ENCODE measurements around the gene OR2J2.
"Not testable (repeated sequence)": the region's sequence is repeated elsewhere in the genome, so short reads cannot be mapped to it uniquely, and the experiment has no call there.

OR2J2 gene

GRCh38 chr6:29170607-29171006, at the start of gene OR2J2:
OR2J2 (plus strand) TSS chr6:29170907; CDS start chr6:29173636, 2,729 bp downstream.
- not testable (repeated sequence) for DNase-seq (ENCODE audit: low read depth in 2 of 2)

GRCh38 chr6:29129326-29130012, 41.2 kb upstream of the OR2J2 start:
- DNase-seq (ENCODE audit: low read depth in 2 of 2): no peak

GRCh38 chr6:29130644-29131043, 40.1 kb upstream of the OR2J2 start:
- no peak for DNase-seq (ENCODE audit: low read depth in 2 of 2)

GRCh38 chr6:29131691-29132090, 39.0 kb upstream of the OR2J2 start:
- no peak for DNase-seq (ENCODE audit: low read depth in 2 of 2)

- no peak for DNase-seq (ENCODE audit: low read depth in 2 of 2)
Measured at GRCh38 chr6:29137724-29138123, 33.0 kb upstream of the OR2J2 start.

GRCh38 chr6:29141606-29142005, 29.1 kb upstream of the OR2J2 start:
- DNase-seq (ENCODE audit: low read depth in 2 of 2): no peak

GRCh38 chr6:29142309-29142708, 28.4 kb upstream of the OR2J2 start:
- no peak for DNase-seq (ENCODE audit: low read depth in 2 of 2)

GRCh38 chr6:29146179-29146578, 24.5 kb upstream of the OR2J2 start:
- no peak for DNase-seq (ENCODE audit: low read depth in 2 of 2)

- no peak for DNase-seq (ENCODE audit: low read depth in 2 of 2)
Measured at GRCh38 chr6:29147074-29147473, 23.6 kb upstream of the OR2J2 start.

GRCh38 chr6:29149444-29149843, 21.3 kb upstream of the OR2J2 start:
- not testable (repeated sequence) for DNase-seq (ENCODE audit: low read depth in 2 of 2)

GRCh38 chr6:29153083-29153482, 17.6 kb upstream of the OR2J2 start:
- no peak for DNase-seq (ENCODE audit: low read depth in 2 of 2)

- DNase-seq (ENCODE audit: low read depth in 2 of 2): not testable (repeated sequence)
Measured at GRCh38 chr6:29155182-29155581, 15.5 kb upstream of the OR2J2 start.

- DNase-seq (ENCODE audit: low read depth in 2 of 2): not testable (repeated sequence)
Measured at GRCh38 chr6:29159922-29160321, 10.8 kb upstream of the OR2J2 start.

- not testable (repeated sequence) for DNase-seq (ENCODE audit: low read depth in 2 of 2)
Measured at GRCh38 chr6:29165571-29165970, 5.1 kb upstream of the OR2J2 start.

GRCh38 chr6:29171736-29172135, 1.0 kb downstream of the OR2J2 start:
- DNase-seq (ENCODE audit: low read depth in 2 of 2): no peak

GRCh38 chr6:29183594-29183993, 12.9 kb downstream of the OR2J2 start:
- DNase-seq (ENCODE audit: low read depth in 2 of 2): no peak

- DNase-seq (ENCODE audit: low read depth in 2 of 2): not testable (repeated sequence)
Measured at GRCh38 chr6:29188659-29189058, 18.0 kb downstream of the OR2J2 start.

- DNase-seq (ENCODE audit: low read depth in 2 of 2): no peak
Measured at GRCh38 chr6:29200767-29201662, 30.3 kb downstream of the OR2J2 start.

GRCh38 chr6:29201966-29202365, 31.3 kb downstream of the OR2J2 start:
- DNase-seq (ENCODE audit: low read depth in 2 of 2): no peak

- DNase-seq (ENCODE audit: low read depth in 2 of 2): no peak
Measured at GRCh38 chr6:29211488-29211887, 40.8 kb downstream of the OR2J2 start.

- no peak for DNase-seq (ENCODE audit: low read depth in 2 of 2)
Measured at GRCh38 chr6:29216528-29216927, 45.8 kb downstream of the OR2J2 start.

GRCh38 chr6:29217242-29217641, 46.5 kb downstream of the OR2J2 start:
- not testable (repeated sequence) for DNase-seq (ENCODE audit: low read depth in 2 of 2)

- not testable (repeated sequence) for DNase-seq (ENCODE audit: low read depth in 2 of 2)
Measured at GRCh38 chr6:29218056-29218455, 47.3 kb downstream of the OR2J2 start.
